CD14-positive monocyte (primary cell): ENCODE data around the gene UHRF1. TPM values are rescaled to one million over a fixed set of nuclear protein-coding genes. Genes with fewer than 3 reads are reported as not detected.
"Not testable (repeated sequence)": the region's sequence is repeated elsewhere in the genome, so short reads cannot be mapped to it uniquely, and the experiment has no call there.

ENCODE experiments used
- DNase-seq, 3 donors: peaks; one replicate each; pipeline ENCODE4 v3.0.0-alpha.2; 2011 to 2022
- H2AFZ ChIP-seq: 2 replicates; pipeline ENCODE4 v1.6.0; 2012; ENCODE audit warnings: mild to moderate bottlenecking, low read depth, low read length, inconsistent platforms; ENCODE audit not compliant: insufficient read depth, poor library complexity, severe bottlenecking
- H3K27ac ChIP-seq, 2 donors: 1 replicate in 1 of 2; 2 replicates in 1 of 2; pipeline ENCODE4 v1.5.1; 2012 to 2013; ENCODE audit warnings: low read length in 2 of 2, control low read depth in 1 of 2, inconsistent platforms in 1 of 2, low read depth in 1 of 2, mild to moderate bottlenecking in 1 of 2
- H3K27me3 ChIP-seq, 2 donors: one replicate each; pipeline versions ENCODE4 v1.6.0 to v1.6.1; 2011 to 2013; ENCODE audit warnings: low read length in 2 of 2; ENCODE audit not compliant: control insufficient read depth in 2 of 2, insufficient read depth in 2 of 2
- H3K36me3 ChIP-seq, 2 donors: replicated peaks in 1 of 2; 1 replicate in 1 of 2; 2 replicates in 1 of 2; pipeline versions ENCODE4 v1.5.1 to v1.6.1; 2012 to 2013; ENCODE audit warnings: low read length in 2 of 2, control low read depth in 1 of 2, inconsistent platforms in 1 of 2, mild to moderate bottlenecking in 1 of 2; ENCODE audit not compliant: insufficient read depth in 2 of 2, control insufficient read depth in 1 of 2
- H3K4me1 ChIP-seq, 2 donors: 1 replicate in 1 of 2; 2 replicates in 1 of 2; pipeline versions ENCODE4 v1.5.1 to v1.6.1; 2012 to 2013; ENCODE audit warnings: low read length in 2 of 2, control low read depth in 1 of 2, inconsistent platforms in 1 of 2, mild to moderate bottlenecking in 1 of 2, moderate library complexity in 1 of 2; ENCODE audit not compliant: insufficient read depth in 2 of 2, control insufficient read depth in 1 of 2
- H3K4me2 ChIP-seq: replicated peaks from 2 replicates; pipeline ENCODE3; 2012; ENCODE audit warnings: low read length, moderate library complexity, mild to moderate bottlenecking; ENCODE audit not compliant: poor library complexity, severe bottlenecking; ENCODE audit errors: extremely low read depth
- H3K4me3 ChIP-seq, 3 experiments: fragments of 200-600 bp in 1 of 3; sonication (generic) in 1 of 3; replicated peaks in 1 of 3; 1 replicate in 2 of 3; 2 replicates in 1 of 3; pipeline ENCODE4 v1.5.1; 2011 to 2013; ENCODE audit warnings: low read length in 3 of 3, mild to moderate bottlenecking in 3 of 3, control low read depth in 2 of 3, low read depth in 2 of 3, inconsistent platforms in 1 of 3, moderate library complexity in 1 of 3
- H3K79me2 ChIP-seq: 2 replicates; pipeline ENCODE4 v1.6.0; 2012; ENCODE audit warnings: mild to moderate bottlenecking, control low read depth, inconsistent platforms, low read length, moderate library complexity; ENCODE audit not compliant: insufficient read depth
- H3K9ac ChIP-seq: 2 replicates; pipeline ENCODE4 v1.6.0; 2017; ENCODE audit warnings: low read length, mild to moderate bottlenecking; ENCODE audit not compliant: insufficient read depth, poor library complexity, severe bottlenecking
- H3K9me3 ChIP-seq, 2 donors: replicated peaks in 1 of 2; 1 replicate in 1 of 2; 2 replicates in 1 of 2; pipeline versions ENCODE4 v1.5.1 to v1.6.1; 2012 to 2013; ENCODE audit warnings: low read length in 2 of 2, control low read depth in 1 of 2; ENCODE audit not compliant: control insufficient read depth in 1 of 2, insufficient read depth in 1 of 2
- H4K20me1 ChIP-seq: 2 replicates; pipeline ENCODE4 v1.6.0; 2012; ENCODE audit warnings: mild to moderate bottlenecking, low read length, control low read depth, moderate library complexity; ENCODE audit not compliant: insufficient read depth
- H3K27ac Mint-ChIP-seq, 7 donors: one replicate each; pipeline ENCODE4 v1.8.0; 2020; ENCODE audit warnings: mild to moderate bottlenecking in 7 of 7, mixed read lengths in 7 of 7, moderate library complexity in 6 of 7, inconsistent platforms in 2 of 7
- H3K27me3 Mint-ChIP-seq, 3 donors: one replicate each; pipeline ENCODE4 v1.8.0; 2021 to 2022; ENCODE audit warnings: low read depth in 3 of 3, mild to moderate bottlenecking in 3 of 3, mixed read lengths in 3 of 3, moderate library complexity in 3 of 3, inconsistent platforms in 1 of 3
- H3K36me3 Mint-ChIP-seq, 2 donors: one replicate each; pipeline ENCODE4 v1.8.0; 2020; ENCODE audit warnings: mixed read lengths in 2 of 2, inconsistent platforms in 1 of 2, mild to moderate bottlenecking in 1 of 2
- H3K4me1 Mint-ChIP-seq: one replicate; pipeline ENCODE4 v1.8.0; 2020; ENCODE audit warnings: mild to moderate bottlenecking, mixed read lengths
- H3K4me3 Mint-ChIP-seq, 2 donors: one replicate each; pipeline ENCODE4 v1.8.0; 2020; ENCODE audit warnings: mild to moderate bottlenecking in 2 of 2, mixed read lengths in 2 of 2, moderate library complexity in 1 of 2
- H3K9me3 Mint-ChIP-seq, 7 donors: one replicate each; pipeline ENCODE4 v1.8.0; 2020 to 2022; ENCODE audit warnings: mixed read lengths in 7 of 7, mild to moderate bottlenecking in 6 of 7, moderate library complexity in 6 of 7, inconsistent platforms in 2 of 7
- WGBS: methylation state at CpG from one replicate; pipeline ENCODE4 v1.1.5; 2013; ENCODE audit warnings: missing lambda C conversion rate; ENCODE audit not compliant: insufficient coverage; 5-methylcytosine and 5-hydroxymethylcytosine counted together
- intact Hi-C, 2 donors: fragments of 100-400 bp; cut with micrococcal nuclease; formaldehyde crosslinking; loops; one replicate each; pipeline versions ENCODE4 v1.15.0 to v1.15.1; 2023
- polyA plus RNA-seq, 3 donors: library from polyadenylated mRNA; depleted of rRNA in 1 of 3; unstranded in 2 of 3; stranded (reverse) in 1 of 3; fragments of 300-500 nt in 2 of 3; fragments of >200 nt in 1 of 3; fragmentation: Illumina TruSeq in 2 of 3; gene quantifications; 1 replicate in 2 of 3; 2 replicates in 1 of 3; pipeline ENCODE4 v1.2.3, GENCODE V29; 2012 to 2021
- TF ChIP-seq, protein P1 (sequence below): fragments of 200-600 bp; IDR thresholded peaks from one replicate; pipeline ENCODE4 v1.8.0; 2022; ENCODE audit warnings: antibody characterized with exemption, mild to moderate bottlenecking

Gene UHRF1
- polyA plus RNA-seq, 3 donors = 0.06 to 0.77 (median 0.63) TPM

DNA sequence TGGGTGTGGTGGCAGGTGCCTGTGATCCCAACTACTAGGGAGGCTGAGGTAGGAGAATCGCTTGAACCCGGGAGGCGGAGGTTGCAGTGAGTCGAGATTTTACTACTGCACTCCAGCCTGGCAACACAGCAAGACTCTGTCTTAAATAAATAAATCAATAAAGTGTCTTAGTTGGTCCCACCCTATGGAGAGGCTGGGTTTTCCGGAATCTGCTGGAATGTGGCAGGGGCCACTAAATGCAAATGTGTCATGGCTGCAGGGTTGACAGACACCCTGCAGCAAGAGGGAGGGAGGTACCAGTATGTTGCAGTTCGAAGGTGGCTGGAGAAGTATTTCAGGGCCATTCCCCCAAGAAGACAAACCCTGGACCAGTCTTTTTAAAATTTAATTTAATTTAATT, 24.3 kb upstream of the UHRF1 start:
- not testable (repeated sequence) for H3K27ac Mint-ChIP-seq
- WGBS = no CpG with 5 or more reads among the region's 6 CpGs

DNA sequence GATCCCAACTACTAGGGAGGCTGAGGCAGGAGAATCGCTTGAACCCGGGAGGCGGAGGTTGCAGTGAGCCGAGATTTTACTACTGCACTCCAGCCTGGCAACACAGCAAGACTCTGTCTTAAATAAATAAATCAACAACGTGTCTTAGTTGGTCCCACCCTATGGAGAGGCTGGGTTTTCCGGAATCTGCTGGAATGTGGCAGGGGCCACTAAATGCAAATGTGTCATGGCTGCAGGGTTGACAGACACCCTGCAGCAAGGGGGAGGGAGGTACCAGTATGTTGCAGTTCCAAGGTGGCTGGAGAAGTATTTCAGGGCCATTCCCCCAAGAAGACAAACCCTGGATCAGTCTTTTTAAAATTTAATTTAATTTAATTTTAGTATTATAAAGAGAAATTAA, 21.5 kb upstream of the UHRF1 start:
- H4K20me1 ChIP-seq, H3K4me1 ChIP-seq, H3K27ac ChIP-seq, H3K27me3 Mint-ChIP-seq, H3K27ac Mint-ChIP-seq, DNase-seq, H3K4me2 ChIP-seq, H3K4me3 ChIP-seq, H3K79me2 ChIP-seq, H3K9ac ChIP-seq, H3K4me1 Mint-ChIP-seq, intact Hi-C loops, H3K9me3 ChIP-seq, H3K4me3 Mint-ChIP-seq, H3K9me3 Mint-ChIP-seq, H3K27me3 ChIP-seq, H2AFZ ChIP-seq: not testable (repeated sequence)
- no CpG with 5 or more reads among the region's 6 CpGs for WGBS
- H3K36me3 Mint-ChIP-seq = peaks cover 14% of the 10 kb centered on the region in 2 donors
- H3K36me3 ChIP-seq = peaks cover 0 to 11% of the 10 kb centered on the region in 2 donors

More for the DNA sequence above, 24.3 kb upstream of the UHRF1 start:
- H3K4me1 Mint-ChIP-seq, H3K36me3 Mint-ChIP-seq, H4K20me1 ChIP-seq, H3K27me3 Mint-ChIP-seq, H3K9ac ChIP-seq, H3K79me2 ChIP-seq, H3K27ac ChIP-seq, H3K4me3 ChIP-seq, H3K36me3 ChIP-seq, H3K9me3 Mint-ChIP-seq, H2AFZ ChIP-seq, DNase-seq, intact Hi-C loops, H3K9me3 ChIP-seq, H3K4me1 ChIP-seq, H3K4me2 ChIP-seq, H3K27me3 ChIP-seq, H3K4me3 Mint-ChIP-seq: not testable (repeated sequence)

DNA sequence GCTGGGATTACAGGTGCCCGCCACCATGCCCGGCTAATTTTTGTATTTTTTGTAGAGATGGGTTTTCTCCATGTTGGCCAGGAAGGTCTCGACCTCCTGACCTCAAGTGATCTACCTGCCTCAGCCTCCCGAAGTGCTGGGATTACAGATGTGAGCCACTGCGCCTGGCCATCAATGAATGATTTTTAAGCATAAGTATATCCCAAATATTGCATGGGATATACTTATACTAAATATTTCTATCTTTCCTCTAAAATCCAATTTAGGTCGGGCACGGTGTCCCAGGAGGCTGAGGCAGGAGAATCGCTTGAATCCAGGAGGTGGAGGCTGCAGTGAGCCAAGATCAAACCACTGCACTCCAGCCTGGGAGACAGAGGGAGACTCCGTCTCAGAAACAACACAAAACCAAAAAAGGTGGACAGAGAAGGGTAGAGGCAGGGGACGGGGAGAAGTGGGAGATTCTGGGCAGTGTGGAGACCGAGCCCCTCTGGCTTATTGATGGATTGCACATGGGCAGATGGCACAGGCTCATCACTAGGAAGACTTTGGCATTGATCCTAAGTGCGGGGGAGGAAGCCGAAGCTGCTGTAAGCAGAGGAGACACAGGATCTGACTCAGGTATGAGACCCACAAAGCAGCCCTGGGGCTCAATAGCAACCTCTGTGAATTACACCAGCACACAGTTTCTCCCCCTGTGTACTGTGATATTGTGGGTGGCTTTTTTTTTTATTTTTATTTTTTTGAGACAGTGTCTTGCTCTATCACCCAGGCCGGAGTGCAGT, 20.1 kb upstream of the UHRF1 start:
- WGBS = 100% methylated on average over 3 of the region's 14 CpGs
- intact Hi-C loops = no loop called here
- Histone ChIP-seq H3K4me2 (no peak overlapping the region), H4K20me1 (no peaks in the 10 kb centered on the region), H3K4me1 (no peaks in the 10 kb centered on the region), H3K36me3 (peaks cover 0 to 11% of the 10 kb centered on the region in 2 donors), H3K27me3 (no peaks in the 10 kb centered on the region), H3K79me2 (no peaks in the 10 kb centered on the region), H3K9ac (no peak overlapping the region), H3K27ac (no peak overlapping the region), H2AFZ (no peak overlapping the region), H3K9me3 (no peaks in the 10 kb centered on the region), H3K4me3 (no peak overlapping the region)
- TF ChIP-seq, protein P1, sequence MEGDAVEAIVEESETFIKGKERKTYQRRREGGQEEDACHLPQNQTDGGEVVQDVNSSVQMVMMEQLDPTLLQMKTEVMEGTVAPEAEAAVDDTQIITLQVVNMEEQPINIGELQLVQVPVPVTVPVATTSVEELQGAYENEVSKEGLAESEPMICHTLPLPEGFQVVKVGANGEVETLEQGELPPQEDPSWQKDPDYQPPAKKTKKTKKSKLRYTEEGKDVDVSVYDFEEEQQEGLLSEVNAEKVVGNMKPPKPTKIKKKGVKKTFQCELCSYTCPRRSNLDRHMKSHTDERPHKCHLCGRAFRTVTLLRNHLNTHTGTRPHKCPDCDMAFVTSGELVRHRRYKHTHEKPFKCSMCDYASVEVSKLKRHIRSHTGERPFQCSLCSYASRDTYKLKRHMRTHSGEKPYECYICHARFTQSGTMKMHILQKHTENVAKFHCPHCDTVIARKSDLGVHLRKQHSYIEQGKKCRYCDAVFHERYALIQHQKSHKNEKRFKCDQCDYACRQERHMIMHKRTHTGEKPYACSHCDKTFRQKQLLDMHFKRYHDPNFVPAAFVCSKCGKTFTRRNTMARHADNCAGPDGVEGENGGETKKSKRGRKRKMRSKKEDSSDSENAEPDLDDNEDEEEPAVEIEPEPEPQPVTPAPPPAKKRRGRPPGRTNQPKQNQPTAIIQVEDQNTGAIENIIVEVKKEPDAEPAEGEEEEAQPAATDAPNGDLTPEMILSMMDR = no peak
- Mint-ChIP-seq H3K9me3 (peaks cover 0 to 3% (median 0%) of the 10 kb centered on the region in 7 donors), H3K36me3 (peaks cover 14% of the 10 kb centered on the region in 2 donors), H3K27ac (peak overlapping the region in 1 of 7 donors; percentile 62), H3K27me3 (peaks cover 0 to 9% (median 0%) of the 10 kb centered on the region in 3 donors), H3K4me1 (peaks cover 6% of the 10 kb centered on the region), H3K4me3 (no peak overlapping the region)
- no peak for DNase-seq
